ENCODE measurements around the gene ZBTB7C.

Gene ZBTB7C

DNA sequence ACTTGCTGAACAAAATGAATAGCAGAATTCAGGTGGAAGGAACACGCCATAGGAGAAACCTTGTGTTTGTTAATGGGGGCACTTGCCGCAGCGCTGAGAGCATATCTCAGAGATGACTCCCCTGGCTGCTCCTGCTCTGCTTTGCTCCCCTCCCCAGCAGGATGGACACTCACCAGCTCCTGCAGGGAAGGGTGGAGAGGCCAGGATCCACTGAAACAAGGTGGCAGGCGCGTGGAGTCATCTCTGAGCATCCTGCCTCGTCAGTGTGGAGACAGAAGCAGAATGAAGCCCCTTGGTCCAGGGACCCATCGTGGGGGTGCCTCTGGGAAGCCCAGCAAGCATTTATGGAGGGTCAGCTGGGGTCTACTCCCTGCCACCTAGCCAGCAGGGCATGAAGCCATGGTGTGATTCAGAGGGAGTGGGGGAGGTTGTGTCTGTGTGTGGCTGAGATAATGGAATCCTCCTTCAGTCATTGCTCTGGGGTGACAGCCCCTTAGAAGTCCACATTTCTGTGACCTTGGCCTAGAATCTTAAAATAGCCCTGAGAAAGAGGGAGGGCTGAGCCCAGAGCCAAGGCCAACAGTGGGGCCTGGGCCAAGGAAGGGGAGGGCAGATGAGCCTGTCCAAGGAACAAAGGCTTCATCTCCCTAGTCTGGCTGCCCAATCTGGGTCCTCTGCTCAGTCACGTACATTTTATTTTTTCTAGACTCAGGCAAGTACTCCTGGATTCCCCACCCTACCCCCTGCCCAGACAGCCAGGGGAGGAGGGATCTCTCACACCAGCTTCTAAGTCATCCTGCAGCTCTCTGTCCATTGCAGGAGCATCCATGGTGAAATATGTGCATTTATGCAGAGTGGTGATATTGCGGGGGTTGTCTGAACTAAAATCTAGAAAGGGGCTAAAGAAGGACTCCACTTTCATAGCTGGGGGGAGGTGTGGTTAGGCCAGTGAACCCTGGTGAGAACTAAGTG is 215.4 kb downstream of the ZBTB7C start:
- DNase-seq (ENCODE audit: low read depth in 2 of 2): no peak

DNA sequence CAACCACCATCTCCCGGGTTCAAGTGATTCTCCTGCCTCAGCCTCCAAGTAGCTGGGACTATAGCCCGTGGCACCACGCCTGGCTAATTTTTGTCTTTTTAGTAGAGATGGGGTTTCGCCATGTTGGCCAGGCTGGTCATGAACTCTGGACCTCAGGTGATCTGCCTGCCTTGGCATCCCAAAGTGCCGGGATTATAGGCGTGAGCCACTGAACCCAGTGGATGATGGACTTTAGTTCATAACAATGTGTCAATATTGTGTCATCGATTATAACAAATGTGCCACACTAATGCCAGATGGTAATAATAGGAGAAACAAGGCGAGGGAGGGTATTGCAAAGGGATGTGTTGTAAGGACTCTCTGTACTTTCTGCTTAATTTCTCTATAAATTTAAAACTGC is 216.6 kb downstream of the ZBTB7C start:
- no peak for DNase-seq (ENCODE audit: low read depth in 2 of 2)

DNA sequence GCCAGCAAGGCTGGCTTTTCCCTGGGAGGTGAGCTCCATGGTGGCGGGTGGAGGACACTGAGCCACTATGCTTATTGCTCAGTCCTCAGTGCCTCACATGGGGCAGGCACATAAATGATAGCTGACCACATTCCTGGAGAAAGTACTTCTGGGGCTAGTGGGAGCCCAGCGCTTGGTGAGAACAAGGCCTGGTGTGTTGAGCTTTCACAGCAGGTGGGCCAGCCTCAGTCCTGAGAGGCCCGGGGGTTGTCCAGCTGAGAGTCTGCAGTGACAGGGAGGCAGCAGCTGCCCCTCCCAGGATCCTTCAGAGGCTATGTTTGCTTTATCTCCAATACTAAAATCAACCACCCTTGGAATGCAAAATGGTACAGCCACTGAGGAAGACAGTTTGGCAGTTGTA is 217.7 kb downstream of the ZBTB7C start:
- DNase-seq (ENCODE audit: low read depth in 2 of 2): no peak

DNA sequence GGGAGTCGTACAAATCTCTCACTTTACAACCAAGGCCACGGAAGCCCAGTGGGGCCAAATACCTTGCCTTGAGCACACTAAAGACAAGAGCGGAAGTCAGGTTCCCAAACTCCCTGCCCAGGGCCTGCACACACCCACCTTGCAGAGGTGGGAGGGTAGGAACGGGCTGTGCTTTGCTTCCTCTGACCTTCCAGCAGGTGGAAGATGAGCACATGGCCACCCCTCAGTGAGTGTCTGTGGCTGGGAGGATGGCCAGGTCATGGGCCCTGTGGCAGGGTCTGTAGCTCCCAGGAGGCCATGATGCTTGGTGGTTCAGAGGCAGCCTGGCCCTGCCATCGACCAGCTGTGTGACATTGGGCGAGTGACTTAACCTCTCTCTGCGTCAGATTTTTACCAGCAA is 218.2 kb downstream of the ZBTB7C start:
- DNase-seq (ENCODE audit: low read depth in 2 of 2): no peak

DNA sequence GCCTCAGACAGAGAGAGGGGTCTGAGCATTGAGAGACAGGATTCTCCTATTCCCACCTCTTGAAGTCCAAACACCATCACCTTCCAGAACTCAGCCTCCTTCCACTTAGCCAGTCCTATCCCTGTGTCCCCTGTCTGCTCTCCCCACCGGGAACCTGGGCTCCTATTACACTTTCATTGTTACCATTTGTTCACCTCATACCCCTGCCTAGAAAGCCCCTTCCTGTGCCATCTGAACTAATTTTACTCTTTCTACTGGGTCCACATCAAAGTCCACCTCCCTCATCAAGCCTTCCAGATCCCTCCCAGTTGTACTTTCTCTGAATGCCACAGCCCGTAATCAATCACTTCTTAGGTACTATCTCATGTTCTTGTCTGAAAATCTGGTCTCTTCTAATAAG is 220.6 kb downstream of the ZBTB7C start:
- no peak for DNase-seq (ENCODE audit: low read depth in 2 of 2)

DNA sequence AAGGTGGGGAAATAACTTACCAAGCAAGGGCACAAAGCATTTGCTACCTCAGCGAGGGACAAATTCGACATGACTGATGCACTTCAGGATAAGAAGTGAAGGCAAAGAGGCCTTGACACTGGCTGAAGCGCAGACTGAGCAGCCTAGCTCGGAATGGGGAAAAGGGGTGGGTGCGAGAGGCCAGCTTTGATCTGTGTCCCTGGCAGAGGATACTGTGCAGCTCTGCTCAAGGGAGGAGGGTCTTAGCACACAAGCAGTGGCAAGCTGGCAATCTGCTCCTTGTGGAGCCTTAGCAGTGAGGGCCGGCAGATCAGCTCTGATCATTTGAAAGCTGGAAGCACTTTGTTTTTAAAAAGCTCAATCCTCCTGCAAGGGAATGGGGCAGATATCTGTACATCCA is 222.3 kb downstream of the ZBTB7C start:
- DNase-seq (ENCODE audit: low read depth in 2 of 2): no peak

DNA sequence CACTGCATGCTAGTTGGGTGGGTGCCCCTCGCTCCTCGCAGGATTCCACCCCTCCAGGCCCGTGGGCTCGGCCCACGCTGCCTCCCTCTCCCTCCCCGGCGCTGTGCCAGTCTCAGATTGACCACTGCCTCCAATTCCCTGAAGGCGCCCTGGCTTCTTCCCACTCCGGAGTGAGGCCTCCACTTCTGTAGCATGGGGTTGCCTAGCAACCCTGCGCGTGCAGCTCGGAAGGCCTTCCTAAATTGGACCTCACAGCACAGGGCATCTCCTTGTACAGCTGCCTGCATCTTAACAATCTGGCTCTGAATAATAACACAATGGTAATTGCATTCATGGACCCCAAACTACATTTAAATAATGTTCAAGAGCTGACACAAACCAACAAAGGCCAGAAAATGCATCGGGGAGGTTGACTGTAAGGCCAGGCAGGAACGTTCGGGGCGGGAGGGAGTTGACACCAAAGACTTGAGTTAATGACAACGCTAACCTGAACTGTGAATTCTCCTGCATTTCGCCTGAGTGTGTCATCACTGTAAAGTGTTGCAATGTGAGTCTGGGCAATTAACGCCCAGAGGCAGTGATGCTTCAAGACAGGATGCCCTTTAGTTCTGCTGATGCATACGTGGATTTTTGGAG is 222.9 kb downstream of the ZBTB7C start:
- no peak for DNase-seq (ENCODE audit: low read depth in 2 of 2)

DNA sequence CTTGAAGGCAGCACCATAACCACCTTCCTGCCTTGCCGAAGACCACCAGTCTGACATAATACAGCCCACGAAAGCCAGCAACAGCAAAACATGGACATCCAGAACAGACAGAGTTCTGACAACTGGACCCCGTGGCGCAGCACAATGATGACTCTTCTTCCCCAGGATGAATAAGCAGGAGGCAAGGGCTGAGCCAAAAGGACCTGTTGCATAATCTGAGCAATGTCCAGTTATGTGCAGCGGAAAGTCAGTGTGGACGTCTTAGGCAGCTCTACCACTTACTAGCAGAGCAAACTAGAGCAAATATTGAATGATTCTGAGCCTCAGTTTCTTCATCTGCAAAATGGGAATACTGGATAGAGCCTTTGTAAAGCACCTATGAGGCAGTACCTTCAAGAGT is 225.1 kb downstream of the ZBTB7C start:
- no peak for DNase-seq (ENCODE audit: low read depth in 2 of 2)

DNA sequence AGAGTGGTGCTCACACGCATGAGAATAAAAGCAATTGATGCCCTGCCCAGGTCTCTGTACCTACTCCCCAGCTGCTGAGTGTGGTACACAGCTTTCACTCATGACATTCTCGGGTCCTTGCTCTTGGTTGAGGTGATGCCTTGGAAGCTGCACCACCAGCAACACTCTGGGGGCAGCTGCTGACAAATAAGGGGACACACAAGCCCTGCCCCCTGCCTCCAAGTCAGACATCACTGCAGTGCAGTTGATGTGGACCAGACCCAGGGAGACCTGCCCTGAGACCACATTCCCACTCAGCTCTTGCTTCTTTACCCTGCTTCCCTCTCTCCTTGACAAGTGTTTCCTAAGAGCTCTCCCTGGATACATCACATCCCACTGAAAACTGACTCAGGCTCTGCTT is 225.6 kb downstream of the ZBTB7C start:
- no peak for DNase-seq (ENCODE audit: low read depth in 2 of 2)

DNA sequence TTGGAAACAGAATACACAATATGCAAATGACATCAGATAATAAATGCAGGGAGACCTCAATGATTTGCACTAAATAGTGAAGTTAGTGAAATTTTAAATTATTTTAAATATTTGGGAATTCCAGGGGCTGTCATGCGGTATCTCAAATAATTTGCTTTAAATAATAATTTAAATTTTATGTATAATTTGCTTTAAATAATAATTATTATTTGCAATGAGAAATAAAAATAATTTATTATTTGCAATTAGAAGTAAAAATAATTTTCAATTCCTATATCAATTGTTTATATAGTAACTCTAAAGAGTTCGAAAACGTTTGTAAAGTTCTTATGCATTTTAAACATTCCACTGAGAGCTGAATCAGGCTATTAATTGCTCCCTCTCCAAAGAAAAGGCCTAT is 226.4 kb downstream of the ZBTB7C start:
- no peak for DNase-seq (ENCODE audit: low read depth in 2 of 2)

DNA sequence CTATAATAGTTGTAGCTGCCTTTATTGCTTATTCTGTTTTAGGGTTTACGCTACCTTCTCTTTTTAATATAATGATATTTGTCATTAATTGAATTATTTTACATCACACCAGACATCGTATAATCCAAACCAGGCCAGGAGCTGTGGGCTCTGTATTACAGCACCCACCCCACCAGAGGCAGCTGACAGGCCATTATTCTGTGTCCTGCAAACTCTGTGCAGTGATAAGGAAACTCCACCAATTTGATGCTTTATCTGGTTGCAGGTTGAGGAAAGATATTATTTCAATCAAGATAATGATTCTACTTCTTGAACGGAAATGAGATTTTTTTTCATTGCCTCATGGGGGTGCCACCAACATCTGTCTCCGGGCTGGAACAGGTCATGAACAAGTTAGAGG is 227.3 kb downstream of the ZBTB7C start:
- DNase-seq (ENCODE audit: low read depth in 2 of 2): no peak

DNA sequence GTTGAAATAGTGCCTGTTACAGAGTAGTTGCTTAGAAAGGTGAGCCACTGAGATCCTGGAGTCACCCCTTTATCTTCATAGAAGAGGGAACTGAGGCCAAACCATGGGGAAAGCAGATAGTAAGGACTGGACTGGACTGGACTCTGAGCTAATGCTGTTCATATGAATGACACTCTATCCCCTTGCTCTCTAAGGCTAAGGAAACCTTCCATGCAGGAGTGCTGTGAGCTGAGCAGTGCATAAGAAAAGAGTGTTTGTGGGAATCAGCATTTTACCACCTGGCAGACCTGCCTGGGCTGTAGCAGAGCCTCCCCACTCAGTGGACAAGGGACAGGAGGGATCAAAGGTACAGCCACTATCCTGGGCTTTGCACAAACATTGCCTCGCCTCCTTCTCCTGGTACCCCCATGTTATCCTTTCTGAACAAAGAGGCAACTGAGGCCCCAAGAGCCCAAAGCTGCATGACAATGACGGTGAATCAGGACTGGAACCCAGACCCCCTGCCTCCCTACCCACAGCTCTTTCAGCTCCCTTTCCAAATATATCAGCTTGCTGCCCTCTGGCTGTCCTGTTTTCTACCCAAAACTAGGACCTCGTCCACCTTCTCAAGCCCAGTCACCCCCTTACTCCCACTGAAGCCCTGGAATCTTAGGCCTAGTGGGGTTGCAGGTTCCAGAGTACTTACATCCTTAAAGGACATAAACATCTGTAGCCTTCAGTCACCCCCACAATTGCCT is 227.9 kb downstream of the ZBTB7C start:
- DNase-seq (ENCODE audit: low read depth in 2 of 2): no peak

DNA sequence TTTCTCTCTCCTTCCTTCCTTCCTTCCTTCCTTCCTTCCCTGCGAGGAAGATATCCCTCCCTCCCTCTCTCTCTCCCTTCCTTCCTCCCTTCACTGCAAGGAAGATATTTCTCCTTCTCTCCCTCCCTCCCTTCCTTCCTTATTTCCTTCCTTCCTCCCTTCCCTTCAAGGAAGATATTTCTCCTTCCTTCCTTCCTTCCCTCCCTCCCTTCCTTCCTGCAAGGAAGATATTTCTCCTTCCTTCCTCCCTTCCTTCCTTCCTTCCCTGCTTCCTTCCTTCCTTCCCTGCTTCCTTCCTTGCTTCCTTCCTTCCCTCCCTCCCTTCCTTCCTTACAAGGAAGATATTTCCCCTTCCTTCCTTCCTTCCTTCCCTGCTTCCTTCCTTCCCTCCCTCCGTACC is 229.5 kb downstream of the ZBTB7C start:
- DNase-seq (ENCODE audit: low read depth in 2 of 2): no peak

DNA sequence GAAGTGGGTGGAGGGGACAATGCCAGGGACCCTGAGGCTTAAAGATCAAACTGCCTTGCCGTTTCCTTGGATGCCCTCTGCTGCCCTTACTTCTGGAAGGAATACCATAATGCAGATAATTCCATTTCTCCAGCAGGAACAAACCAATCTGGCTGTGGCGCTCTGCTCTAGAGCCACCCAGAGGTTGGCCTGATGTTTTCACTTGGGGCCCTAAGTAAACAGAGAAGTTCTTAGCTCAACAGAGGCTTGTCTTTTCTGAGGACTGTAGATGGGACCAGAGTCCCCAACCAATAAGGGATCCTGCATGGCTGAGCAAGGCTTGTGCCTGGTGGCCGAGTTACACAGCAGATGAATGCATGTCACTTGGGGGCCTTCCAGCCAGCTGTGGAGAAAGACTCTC is 230.2 kb downstream of the ZBTB7C start:
- no peak for DNase-seq (ENCODE audit: low read depth in 2 of 2)

DNA sequence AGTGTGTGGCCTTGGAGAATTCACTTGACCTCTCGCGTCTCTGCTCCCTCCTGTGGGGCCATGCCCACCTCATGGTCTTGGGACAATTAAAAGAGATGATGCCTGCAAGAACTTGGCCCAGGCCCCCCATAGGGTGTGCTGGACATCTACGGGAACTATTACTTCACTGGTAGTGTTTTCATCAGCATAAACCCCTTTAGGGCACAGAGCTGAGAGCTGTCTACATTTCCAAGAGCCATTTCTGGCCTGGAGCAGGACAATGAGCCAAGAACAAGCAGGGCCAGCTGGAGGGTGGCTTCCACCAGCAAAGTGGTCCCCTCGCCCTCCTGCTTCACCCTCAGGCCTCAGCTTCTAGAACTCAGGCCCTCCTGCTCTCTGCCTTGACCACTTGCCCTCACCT is 232.3 kb downstream of the ZBTB7C start:
- DNase-seq (ENCODE audit: low read depth in 2 of 2): no peak

DNA sequence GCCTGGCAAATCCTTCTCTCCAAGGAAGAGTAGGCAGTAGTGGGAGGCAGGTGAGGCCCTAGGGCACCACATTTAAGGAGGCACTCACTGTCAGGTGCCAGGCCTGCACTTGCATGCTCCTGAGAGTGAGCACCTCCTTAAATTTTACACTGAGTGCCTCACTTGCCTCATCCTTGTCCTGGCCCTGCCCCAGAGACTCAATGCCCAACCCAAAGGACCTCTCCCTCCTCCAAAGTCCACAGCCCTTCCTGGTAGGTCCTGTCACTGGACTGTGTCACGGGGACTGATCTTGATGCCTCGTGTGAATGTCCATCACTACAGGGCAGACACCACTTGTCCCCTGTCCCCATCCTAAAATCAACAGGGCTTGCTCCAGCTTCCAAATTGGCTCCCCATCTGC is 235.6 kb downstream of the ZBTB7C start:
- DNase-seq (ENCODE audit: low read depth in 2 of 2): no peak

DNA sequence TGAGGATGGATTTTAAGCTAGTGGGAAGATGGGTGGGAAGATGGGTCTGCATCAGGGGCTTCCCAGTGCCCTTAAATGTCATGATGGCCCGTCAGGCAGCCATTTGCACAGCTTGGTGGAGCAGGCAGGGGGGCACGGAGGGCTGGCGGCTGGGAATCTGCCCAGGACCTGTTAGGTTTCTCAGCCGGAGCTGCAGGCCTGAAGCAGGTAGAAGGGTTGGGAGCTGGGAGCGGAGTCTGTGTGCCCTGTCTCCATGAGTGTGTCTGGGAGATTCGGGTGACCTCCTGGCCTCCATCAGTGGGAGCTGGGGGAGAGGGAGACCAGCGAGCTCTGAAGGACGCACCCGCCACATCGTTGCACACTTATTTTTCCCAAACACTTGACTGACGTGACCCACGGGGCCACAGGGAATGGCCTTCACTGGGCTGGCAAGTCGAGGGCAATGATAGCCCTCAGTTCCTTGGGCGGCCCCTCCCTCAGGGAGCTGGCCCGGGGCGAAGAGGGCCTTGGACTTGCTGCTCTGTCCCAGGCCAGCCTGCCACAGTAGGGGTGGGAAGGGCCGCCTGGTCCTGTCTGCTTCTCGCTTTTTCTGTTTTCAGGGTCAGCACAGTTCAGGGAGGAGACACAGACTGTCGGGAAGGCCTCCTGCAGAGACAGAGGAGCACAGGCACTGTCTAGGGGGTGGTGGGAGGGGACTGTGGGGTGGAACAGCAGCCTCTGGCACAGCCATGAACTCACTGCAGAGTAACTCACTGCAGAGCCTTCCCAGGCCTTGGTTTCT is 236.8 kb downstream of the ZBTB7C start:
- no peak for DNase-seq (ENCODE audit: low read depth in 2 of 2)

DNA sequence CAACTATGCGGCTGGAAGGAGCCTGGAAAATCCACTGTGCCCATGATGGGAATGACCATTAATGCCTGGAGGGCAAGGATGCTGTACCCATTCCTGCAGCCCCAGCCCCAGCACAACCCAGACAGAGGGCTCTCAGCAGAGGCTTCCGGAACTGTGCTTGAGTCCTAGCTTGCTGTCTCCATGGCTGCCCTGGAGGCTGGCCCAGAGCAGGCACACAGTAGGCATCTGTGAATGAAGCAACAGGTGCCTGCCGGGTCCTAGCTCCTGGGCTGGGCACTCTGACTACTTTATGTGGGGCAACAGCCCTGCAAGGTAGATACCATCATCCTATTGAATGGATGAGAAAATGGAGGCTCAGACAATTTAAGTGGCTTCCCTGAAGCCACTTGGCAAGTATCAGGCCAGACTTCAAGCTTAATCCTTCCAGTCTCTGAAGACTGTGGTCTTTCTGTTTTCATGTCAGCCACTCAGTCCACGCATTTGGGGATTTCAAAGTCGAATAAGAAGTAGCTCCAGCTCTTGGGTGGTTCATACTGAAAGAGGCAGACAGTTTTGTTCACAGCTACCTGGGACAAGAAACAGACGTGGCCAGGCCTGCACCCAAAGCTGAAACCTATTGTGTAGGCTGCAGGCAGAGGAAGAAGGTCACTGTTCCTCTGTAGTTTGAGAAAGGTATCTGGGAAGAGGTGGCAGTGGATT is 237.5 kb downstream of the ZBTB7C start:
- DNase-seq (ENCODE audit: low read depth in 2 of 2): no peak

DNA sequence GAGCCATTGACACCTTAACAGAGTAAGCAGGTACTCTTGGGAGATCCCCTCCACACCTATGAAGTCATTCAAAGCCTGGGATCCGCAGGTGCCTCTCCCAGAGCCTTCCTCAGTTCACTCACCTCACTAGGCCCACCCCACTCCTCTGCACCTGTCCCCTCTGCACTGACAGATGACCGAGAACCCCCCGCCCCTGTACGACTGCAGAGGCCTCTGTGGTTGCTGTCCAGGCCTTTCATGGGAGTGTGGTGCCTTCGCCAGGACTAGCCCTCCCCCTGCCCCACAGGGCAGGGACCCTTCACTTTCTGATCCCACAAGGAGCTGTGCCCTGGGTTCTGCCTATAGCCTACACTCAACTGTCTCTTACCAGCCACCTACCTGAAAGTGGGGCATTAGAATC is 238.5 kb downstream of the ZBTB7C start:
- no peak for DNase-seq (ENCODE audit: low read depth in 2 of 2)

DNA sequence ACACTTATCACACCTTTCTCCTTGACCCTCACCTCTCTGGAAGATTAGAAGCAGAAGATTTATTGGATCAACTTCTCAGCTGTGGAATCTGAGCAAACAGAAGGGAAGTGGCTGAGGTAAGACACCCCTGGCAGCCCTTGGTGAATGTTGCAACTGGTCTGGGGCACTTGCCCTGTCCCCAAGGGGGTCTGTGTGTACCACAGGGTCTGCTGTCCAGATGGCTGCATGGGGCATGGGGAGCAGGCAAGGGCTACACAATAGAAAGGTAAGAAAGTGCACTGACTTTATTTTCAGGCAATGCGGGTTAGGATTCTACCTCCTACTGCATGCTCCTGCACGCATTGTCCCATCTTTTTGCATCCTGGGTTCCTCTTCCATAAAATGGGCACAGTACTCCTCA is 240.3 kb downstream of the ZBTB7C start:
- no peak for DNase-seq (ENCODE audit: low read depth in 2 of 2)

DNA sequence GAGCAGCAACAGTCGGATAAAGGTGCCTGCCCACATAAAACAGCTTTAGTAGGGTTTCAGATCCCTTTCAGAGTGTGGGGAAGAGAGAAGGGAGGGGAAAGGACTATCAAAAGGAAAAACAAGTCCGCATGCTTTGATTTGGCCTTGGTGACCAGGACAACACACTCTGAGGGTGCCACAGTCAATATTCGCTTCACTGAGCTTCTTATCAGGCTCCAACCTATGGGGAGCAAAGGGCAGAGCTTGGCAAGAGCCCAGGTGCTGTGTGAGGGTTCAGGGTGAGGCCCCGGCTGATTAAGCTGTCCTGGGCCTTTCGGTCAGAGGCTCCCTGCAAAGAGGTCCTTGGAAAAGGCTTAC is 241.3 kb downstream of the ZBTB7C start:
- DNase-seq (ENCODE audit: low read depth in 2 of 2): no peak

Measured in stimulated activated CD4-positive, alpha-beta T cell treated with anti-CD3 and anti-CD28 coated beads, Interleukin-15, amount 100 ng/mL, for 48 hours (primary cell).